T-helper 1 cell treated with Interleukin-12 subunit alpha and Interleukin-12 subunit beta and Interleukin-4 antibody, amounts not matched to agents 30 μg/mL and 1 μg/mL, for 36 hours (primary cell): Measurements from ENCODE around the gene PKP4.
"Not testable (repeated sequence)": the region's sequence is repeated elsewhere in the genome, so short reads cannot be mapped to it uniquely, and the experiment has no call there.

ENCODE experiments used
- H3K27ac Mint-ChIP-seq: one replicate; pipeline ENCODE4 v1.8.0; 2021; ENCODE audit warnings: mild to moderate bottlenecking, mixed read lengths
- H3K27me3 Mint-ChIP-seq: one replicate; pipeline ENCODE4 v1.8.0; 2021; ENCODE audit warnings: low read depth, mixed read lengths
- H3K36me3 Mint-ChIP-seq: one replicate; pipeline ENCODE4 v1.8.0; 2021; ENCODE audit warnings: low read depth, mixed read lengths
- H3K4me1 Mint-ChIP-seq: one replicate; pipeline ENCODE4 v1.8.0; 2021; ENCODE audit warnings: low read depth, mixed read lengths
- H3K4me3 Mint-ChIP-seq: one replicate; pipeline ENCODE4 v1.8.0; 2021; ENCODE audit warnings: mild to moderate bottlenecking, moderate library complexity, mixed read lengths
- H3K9me3 Mint-ChIP-seq: one replicate; pipeline ENCODE4 v1.8.0; 2021; ENCODE audit warnings: mixed read lengths

The PKP4 gene

GRCh38 chr2:158458617-158458920, 1.8 kb downstream of the PKP4 start:
- Mint-ChIP-seq H3K27ac (no peak overlapping the region), H3K4me3 (peak overlapping the region; percentile 95), H3K36me3 (peaks cover 8% of the 10 kb centered on the region), H3K9me3 (no peaks in the 10 kb centered on the region), H3K27me3 (peaks cover 17% of the 10 kb centered on the region), H3K4me1 (peaks cover 20% of the 10 kb centered on the region)

GRCh38 chr2:158459161-158460003, 2.6 kb downstream of the PKP4 start:
- peaks cover 8% of the 10 kb centered on the region for H3K36me3 Mint-ChIP-seq
- no peak overlapping the region for H3K4me3 Mint-ChIP-seq
- peaks cover 9% of the 10 kb centered on the region for H3K27me3 Mint-ChIP-seq
- peaks cover 20% of the 10 kb centered on the region for H3K4me1 Mint-ChIP-seq
- no peak overlapping the region for H3K27ac Mint-ChIP-seq
- H3K9me3 Mint-ChIP-seq, result no peaks in the 10 kb centered on the region

GRCh38 chr2:158460632-158461297, 4.0 kb downstream of the PKP4 start:
- Mint-ChIP-seq H3K4me1 (peaks cover 23% of the 10 kb centered on the region), H3K27ac (no peak overlapping the region), H3K4me3 (no peak overlapping the region), H3K9me3 (no peaks in the 10 kb centered on the region), H3K36me3 (peaks cover 8% of the 10 kb centered on the region), H3K27me3 (peaks cover 6% of the 10 kb centered on the region)

- peaks cover 9% of the 10 kb centered on the region for H3K4me1 Mint-ChIP-seq
- H3K9me3 Mint-ChIP-seq, result no peaks in the 10 kb centered on the region
- no peak overlapping the region for H3K4me3 Mint-ChIP-seq
- no peak overlapping the region for H3K27ac Mint-ChIP-seq
- peaks cover 3% of the 10 kb centered on the region for H3K36me3 Mint-ChIP-seq
- peaks cover under 1% of the 10 kb centered on the region for H3K27me3 Mint-ChIP-seq
These were observed 6.8 kb downstream of the PKP4 start for GRCh38 chr2:158463496-158464095.

GRCh38 chr2:158464426-158465281, 7.9 kb downstream of the PKP4 start:
- Mint-ChIP-seq H3K9me3 (no peaks in the 10 kb centered on the region), H3K36me3 (peaks cover 6% of the 10 kb centered on the region), H3K27ac (no peak overlapping the region), H3K27me3 (no peaks in the 10 kb centered on the region), H3K4me1 (peaks cover 11% of the 10 kb centered on the region), H3K4me3 (no peak overlapping the region)

- H3K4me3 Mint-ChIP-seq, result no peak overlapping the region
- no peaks in the 10 kb centered on the region for H3K9me3 Mint-ChIP-seq
- peaks cover 12% of the 10 kb centered on the region for H3K36me3 Mint-ChIP-seq
- H3K27ac Mint-ChIP-seq, result no peak overlapping the region
- peaks cover 9% of the 10 kb centered on the region for H3K4me1 Mint-ChIP-seq
- no peaks in the 10 kb centered on the region for H3K27me3 Mint-ChIP-seq
These were observed 10.5 kb downstream of the PKP4 start for GRCh38 chr2:158467248-158467647.

- not testable (repeated sequence) for H3K27ac Mint-ChIP-seq
These were observed 16.1 kb downstream of the PKP4 start for GRCh38 chr2:158472829-158473228.

GRCh38 chr2:158473300-158473699, 16.5 kb downstream of the PKP4 start:
- Mint-ChIP-seq H3K4me1 (peaks cover 17% of the 10 kb centered on the region), H3K36me3 (peaks cover 12% of the 10 kb centered on the region)
- not testable (repeated sequence) for H3K9me3 Mint-ChIP-seq, H3K27ac Mint-ChIP-seq, H3K27me3 Mint-ChIP-seq, H3K4me3 Mint-ChIP-seq

More at GRCh38 chr2:158472829-158473228, 16.1 kb downstream of the PKP4 start:
- not testable (repeated sequence) for H3K9me3 Mint-ChIP-seq, H3K4me3 Mint-ChIP-seq, H3K27me3 Mint-ChIP-seq
- H3K4me1 Mint-ChIP-seq, result peaks cover 16% of the 10 kb centered on the region
- H3K36me3 Mint-ChIP-seq, result peaks cover 12% of the 10 kb centered on the region

GRCh38 chr2:158473719-158474392, 17.1 kb downstream of the PKP4 start:
- Mint-ChIP-seq H3K27ac (no peak overlapping the region), H3K9me3 (no peaks in the 10 kb centered on the region), H3K4me1 (peaks cover 19% of the 10 kb centered on the region), H3K27me3 (no peaks in the 10 kb centered on the region), H3K4me3 (no peak overlapping the region), H3K36me3 (peaks cover 12% of the 10 kb centered on the region)

- not testable (repeated sequence) for H3K4me3 Mint-ChIP-seq, H3K36me3 Mint-ChIP-seq, H3K27me3 Mint-ChIP-seq, H3K27ac Mint-ChIP-seq, H3K9me3 Mint-ChIP-seq
- H3K4me1 Mint-ChIP-seq, result peaks cover 17% of the 10 kb centered on the region
These were observed 17.8 kb downstream of the PKP4 start for GRCh38 chr2:158474526-158475011.

GRCh38 chr2:158477202-158477601, 20.4 kb downstream of the PKP4 start:
- H3K27ac Mint-ChIP-seq, result peak overlapping the region; percentile 24
- no peak overlapping the region for H3K4me3 Mint-ChIP-seq

GRCh38 chr2:158478237-158478636, 21.5 kb downstream of the PKP4 start:
- H3K9me3 Mint-ChIP-seq, result no peaks in the 10 kb centered on the region
- no peaks in the 10 kb centered on the region for H3K27me3 Mint-ChIP-seq
- H3K36me3 Mint-ChIP-seq, result no peaks in the 10 kb centered on the region
- H3K4me1 Mint-ChIP-seq, result peaks cover 13% of the 10 kb centered on the region
- H3K27ac Mint-ChIP-seq, result no peak overlapping the region
- no peak overlapping the region for H3K4me3 Mint-ChIP-seq

More at GRCh38 chr2:158477202-158477601, 20.4 kb downstream of the PKP4 start:
- no peaks in the 10 kb centered on the region for H3K27me3 Mint-ChIP-seq
- peaks cover 13% of the 10 kb centered on the region for H3K4me1 Mint-ChIP-seq
- no peaks in the 10 kb centered on the region for H3K36me3 Mint-ChIP-seq
- H3K9me3 Mint-ChIP-seq, result no peaks in the 10 kb centered on the region

GRCh38 chr2:158478816-158479215, 22.1 kb downstream of the PKP4 start:
- no peaks in the 10 kb centered on the region for H3K9me3 Mint-ChIP-seq
- H3K27me3 Mint-ChIP-seq, result no peaks in the 10 kb centered on the region
- H3K36me3 Mint-ChIP-seq, result no peaks in the 10 kb centered on the region
- peaks cover 13% of the 10 kb centered on the region for H3K4me1 Mint-ChIP-seq
- no peak overlapping the region for H3K27ac Mint-ChIP-seq
- H3K4me3 Mint-ChIP-seq, result no peak overlapping the region

- Mint-ChIP-seq H3K36me3 (no peaks in the 10 kb centered on the region), H3K9me3 (no peaks in the 10 kb centered on the region), H3K27ac (no peak overlapping the region), H3K27me3 (no peaks in the 10 kb centered on the region), H3K4me1 (peaks cover 19% of the 10 kb centered on the region), H3K4me3 (no peak overlapping the region)
These were observed 24.4 kb downstream of the PKP4 start for GRCh38 chr2:158481116-158481515.
